ENCODE data around the gene GRK5. TPM values are rescaled to one million over a fixed set of nuclear protein-coding genes. Genes with fewer than 3 reads are reported as not detected.

The GRK5 gene
- polyA plus RNA-seq, 12 donors: 12.2 to 25.1 (median 21.3) TPM; not detected in 1

GRCh38 chr10:119478111-119478802 is 270.9 kb downstream of the GRK5 start:
- DNase-seq: no peak

DNA sequence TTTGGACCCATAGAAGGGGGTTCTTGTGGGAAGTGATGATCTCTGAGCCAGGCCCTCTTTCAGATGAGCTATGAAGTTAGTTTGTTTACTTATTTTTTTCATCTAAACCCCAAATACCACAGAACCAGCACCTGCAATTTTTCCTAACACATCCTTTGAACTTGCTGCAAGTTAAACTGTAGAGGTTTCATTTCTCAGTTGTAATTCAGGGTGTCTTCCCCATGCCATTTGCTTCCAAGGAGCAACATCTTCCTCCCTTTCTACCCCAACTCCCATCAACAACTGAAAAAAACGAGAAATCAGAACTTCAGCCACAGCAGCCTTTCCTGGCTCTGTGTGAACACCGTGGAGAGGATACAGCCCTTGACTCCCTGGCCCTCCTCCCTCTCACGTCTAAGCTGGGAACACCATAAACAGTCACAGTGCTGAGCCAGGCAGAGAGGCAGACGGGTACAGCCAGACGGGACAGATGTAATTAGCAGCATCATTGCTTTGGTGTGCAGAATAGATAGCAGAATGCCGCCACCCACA is 271.5 kb downstream of the GRK5 start:
- no peak for DNase-seq

GRCh38 chr10:119479532-119479931 is 272.2 kb downstream of the GRK5 start:
- DNase-seq: no peak

- DNase-seq: no peak
Observed at GRCh38 chr10:119480667-119481066, 273.3 kb downstream of the GRK5 start.

DNA sequence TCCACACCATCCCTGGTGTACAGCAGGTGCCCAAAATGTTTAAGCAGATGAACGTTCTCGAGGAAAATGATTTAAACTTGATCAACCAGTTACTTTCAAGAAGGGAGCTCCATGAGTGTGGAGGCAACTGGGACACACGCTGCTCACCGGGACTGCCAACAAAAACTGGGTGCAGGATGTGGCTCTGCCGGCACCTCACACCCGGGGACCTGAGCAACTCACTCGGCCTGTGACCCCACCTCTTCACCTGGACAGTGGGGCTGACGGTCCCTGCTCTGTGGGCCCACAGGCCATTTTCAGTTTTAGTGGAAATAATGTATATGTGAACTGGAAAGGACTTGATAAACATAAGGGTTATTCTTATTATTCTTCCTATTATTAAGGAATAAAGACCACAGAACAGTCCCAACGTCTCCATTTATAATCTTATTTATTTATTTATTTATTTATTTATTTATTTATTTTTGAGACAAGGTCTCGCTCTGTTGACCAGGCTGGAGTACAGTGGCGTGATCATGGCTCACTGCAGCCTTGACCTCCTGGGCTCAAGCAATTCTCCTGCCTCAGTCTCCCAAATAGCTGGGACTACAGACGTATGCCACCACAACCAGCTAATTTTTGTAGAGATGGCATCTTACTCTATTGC is 274.5 kb downstream of the GRK5 start:
- DNase-seq: no peak

- DNase-seq: no peak
Observed at GRCh38 chr10:119483001-119483400, 275.6 kb downstream of the GRK5 start.

DNA sequence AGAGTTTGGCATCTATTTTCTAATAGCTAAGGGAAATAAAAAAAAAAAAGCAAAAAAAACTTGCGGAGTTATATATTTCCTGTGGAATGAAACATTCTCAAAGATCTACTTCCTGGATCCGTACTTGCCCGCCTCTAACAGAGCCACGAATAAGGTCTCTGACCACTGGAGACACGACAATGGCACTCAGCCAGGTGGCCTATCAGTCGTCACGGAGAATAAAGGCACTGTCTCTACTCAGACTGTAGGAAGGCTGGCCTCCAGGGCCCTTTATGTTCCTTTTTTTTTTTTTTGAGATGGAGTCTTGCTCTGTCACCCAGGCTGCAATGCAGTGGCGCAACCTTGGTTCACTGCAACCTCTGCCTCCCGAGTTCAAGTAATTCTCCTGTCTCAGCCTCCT is 276.5 kb downstream of the GRK5 start:
- no peak for DNase-seq

DNA sequence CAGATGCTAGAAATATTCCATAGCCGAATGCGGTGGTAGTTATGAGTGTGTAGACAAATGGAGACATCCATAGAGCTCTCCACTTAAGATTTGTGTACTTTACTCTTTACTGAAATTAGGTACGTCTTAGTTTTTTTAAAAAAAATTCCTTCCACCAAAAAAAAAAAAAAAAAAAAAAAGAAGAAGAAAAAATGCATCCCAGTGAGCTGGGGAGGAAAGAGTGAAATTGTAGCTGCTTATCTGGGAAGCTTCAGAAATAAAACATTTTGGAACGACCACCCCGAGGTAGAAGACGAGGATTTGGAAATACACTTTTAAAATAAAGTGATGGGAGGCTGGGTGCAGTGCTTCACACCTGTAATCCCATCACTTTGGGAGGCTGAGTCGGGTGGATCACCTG is 281.3 kb downstream of the GRK5 start:
- DNase-seq: no peak

DNA sequence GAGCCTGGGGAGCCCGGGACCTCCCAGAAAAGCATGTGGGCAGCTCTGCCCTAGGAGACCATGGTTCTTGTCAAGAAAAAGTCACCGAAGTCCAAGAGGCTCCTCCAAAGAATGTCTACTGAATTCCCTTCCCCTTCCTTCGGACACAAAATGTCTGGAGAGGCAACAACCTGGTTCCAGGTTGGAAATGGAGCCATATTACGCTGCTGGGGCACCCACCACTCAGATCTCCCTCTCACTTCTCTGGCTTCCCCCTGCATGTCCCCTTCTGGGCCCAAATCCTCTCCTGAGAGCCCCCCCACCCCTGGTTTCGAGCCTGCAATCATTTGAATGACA is 282.6 kb downstream of the GRK5 start:
- no peak for DNase-seq

DNA sequence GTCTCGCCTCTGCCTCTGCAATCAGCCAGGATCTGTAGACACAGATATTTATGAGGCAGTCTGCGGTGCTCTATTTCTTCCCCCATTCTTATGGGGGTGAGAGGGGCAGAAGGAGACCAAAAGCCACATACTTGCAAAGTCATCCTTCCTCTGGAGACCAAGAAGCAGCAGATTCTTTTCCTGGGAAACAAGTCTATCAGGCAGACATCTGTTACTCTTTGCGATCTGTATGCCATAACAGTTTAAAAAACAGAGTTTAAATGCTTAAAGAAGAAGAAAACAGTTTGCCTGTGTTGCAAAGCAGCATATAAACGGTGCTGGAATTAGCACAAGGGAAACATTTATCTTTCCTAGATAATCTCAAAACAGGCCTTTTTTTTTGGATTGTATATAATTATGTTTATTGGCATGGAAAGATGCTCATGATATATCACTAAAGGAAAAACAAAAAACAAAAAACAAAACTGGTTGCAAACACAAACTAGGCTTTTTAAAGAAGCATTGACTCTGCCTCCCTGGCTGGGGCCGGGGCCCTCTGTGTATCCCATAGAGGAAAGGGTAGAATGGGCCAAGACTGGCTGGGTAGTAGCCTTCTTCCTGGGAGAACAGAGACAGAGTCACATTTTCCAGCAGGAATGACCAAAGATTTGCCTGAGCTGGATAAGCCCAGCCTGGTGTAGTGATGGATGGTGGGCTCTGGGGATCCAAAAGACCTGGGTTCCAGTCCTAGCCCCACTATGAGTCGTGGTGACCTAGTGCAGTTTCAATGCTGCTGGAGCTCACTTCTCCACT is 284.8 kb downstream of the GRK5 start:
- no peak for DNase-seq

DNA sequence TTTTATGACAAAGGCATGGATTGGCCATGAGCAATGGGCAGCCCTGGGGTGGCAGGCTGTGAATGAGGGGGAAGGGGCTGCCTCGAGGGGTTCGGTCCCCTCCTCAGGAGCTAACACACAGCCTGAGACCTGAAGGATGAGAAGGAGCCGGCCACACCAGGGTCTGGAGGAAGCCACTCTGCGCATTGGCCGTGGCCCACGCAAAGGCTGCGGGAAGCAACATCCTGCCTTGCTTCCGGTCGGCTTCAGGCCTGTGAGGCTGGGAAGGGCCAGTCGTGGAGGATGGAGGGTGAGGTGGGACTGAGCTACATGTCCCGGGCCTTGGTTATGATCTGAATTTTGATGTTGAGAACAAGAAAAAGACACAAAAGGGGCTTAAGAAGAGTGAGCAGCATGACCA is 285.8 kb downstream of the GRK5 start:
- no peak for DNase-seq

GRCh38 chr10:119494236-119495020 is 287.1 kb downstream of the GRK5 start:
- DNase-seq: no peak

- DNase-seq: no peak
Observed at GRCh38 chr10:119495021-119495505, 287.7 kb downstream of the GRK5 start.

GRCh38 chr10:119495545-119495944 is 288.2 kb downstream of the GRK5 start:
- DNase-seq: no peak

DNA sequence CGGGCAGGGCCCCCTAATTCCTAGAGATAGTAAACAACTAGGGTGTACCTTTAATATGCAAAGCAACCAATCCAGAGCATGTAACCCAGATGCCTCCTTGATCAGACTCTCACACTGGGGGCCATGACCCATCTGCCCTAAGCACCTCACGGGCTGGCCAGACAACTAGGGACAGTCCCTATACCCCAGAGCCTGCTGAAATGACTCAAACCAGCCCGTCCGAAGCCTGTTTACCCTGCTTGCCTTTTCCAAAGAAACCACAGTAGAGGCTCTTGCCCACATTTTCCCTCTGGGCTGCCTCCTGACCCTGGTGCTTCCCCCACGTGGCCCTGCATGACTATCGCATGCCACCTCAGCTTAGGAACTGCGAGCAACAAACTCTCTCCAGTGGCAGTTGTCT is 288.9 kb downstream of the GRK5 start:
- no peak for DNase-seq

DNA sequence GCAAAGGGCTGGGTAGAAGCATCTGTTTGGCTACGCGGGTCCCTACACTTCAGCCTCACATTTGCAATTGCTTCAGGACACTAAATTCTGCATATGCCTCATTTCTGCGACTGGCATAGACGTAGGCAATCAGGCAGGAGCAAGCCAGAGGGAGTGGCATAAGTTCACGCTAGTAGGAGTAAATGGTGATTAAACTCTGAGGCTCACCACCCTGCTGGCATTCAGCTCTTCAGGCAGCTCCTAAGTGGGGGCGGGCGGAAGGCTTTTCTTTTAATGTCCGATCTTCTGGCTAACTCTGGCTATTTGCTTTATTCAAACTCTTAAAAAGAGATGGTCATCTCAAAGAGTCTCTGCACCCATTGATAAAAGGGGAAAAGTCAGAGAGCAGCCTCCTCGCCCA is 289.9 kb downstream of the GRK5 start:
- DNase-seq: no peak

DNA sequence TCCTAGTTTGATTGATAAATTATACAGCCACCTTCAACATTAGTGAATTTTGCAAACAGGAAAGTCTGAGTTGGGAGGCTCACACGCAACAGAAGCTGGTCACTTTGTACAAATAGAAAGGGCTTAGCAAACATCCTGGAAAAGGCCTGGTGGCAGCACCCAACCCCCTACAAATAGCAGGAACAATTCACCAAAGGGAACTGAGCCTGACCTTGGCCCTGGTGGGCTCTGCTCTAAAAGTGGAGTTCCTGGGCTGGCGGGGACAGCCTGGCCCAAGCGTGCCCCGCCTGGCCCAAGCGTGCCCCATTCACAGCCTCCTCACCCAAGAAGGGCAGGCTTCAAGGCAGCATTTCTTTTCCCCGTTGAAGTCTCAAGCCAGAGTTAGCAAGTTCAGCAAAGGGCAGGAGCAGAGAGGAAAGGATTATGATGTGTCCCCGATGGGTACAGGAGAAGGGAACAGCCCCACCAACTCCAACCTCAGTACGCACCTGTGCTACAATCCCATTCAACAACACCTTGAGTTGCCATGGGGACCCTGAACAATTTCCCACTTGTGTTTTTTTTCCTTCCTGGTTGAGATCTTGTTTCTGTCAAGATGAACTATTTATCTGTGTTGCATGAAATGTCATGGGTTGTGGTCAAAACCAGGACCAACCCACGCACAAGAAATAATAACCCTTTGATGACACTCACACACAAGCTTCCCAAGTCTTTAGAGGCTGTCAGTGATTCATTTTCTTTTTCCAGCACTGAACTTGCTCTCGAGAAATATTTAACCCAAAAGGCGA is 291.7 kb downstream of the GRK5 start:
- no peak for DNase-seq

DNA sequence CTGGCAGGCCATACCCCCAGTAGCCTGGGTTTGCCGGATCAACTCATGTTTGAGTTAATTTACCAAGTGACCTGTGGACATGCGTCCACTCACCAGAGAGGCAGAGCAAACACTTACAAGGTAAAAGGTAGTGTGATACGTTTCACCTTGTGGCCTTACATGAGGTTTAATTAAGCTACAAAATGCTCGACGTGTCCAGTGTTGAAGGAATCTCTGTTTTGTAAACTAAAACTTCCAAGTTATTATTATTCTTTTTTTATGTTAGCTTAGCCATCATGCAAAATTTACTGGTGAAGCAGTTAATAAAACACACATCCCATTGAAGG is 292.3 kb downstream of the GRK5 start:
- no peak for DNase-seq

GRCh38 chr10:119500123-119500795 is 292.9 kb downstream of the GRK5 start:
- no peak for DNase-seq

GRCh38 chr10:119500821-119501220 is 293.4 kb downstream of the GRK5 start:
- DNase-seq: no peak

DNA sequence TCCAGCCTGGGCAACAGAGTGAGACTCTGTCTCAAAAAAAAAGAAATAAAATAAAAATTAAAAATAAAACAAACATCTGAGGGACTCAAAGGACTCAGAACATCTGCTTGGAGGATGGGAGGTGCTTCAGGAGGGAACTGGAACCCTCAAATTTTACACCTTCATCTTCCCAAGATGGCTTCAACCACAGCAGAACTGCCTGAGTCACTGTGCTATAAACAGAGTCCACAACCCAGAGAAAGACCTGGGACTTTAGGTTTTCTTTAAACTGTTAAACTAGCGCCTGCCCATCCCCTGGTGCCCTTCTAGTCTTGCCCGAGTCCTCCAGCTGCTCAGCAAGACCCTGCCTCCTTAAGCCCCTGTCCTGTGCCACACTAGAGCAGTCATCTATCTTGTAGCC is 294.3 kb downstream of the GRK5 start:
- DNase-seq: no peak

Data from muscle of arm (tissue), 12 donors.